Measurements from ENCODE around the gene SPC25. TPM values are rescaled to one million over a fixed set of nuclear protein-coding genes. Genes with fewer than 3 reads are reported as not detected.

SPC25 gene
- total and polyA plus RNA-seq, 2 of the 13 experiments (the other 11 are each of a cell fraction or from before 2014, with no cell fraction given) = 11.3 to 26.5 TPM

DNA sequence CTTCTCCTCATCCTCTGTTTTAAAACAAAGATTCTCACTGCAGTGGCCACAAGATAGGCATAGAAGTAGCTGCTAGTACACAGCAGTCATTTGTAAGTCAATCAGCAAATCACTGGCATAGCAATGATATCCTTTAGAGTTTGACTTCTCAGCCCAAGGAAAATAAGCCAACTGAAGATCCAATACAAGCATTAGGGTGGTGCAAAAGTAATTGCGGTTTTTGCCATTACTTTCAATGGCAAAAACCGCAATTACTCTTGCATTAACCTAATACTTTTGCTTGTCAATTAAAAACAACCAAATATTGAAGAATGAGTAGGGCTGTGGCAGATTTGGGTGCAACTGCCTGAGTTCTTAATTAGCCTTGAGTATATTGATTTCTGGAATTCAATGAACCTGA lies 13.7 kb upstream of the SPC25 start:
- TF ChIP-seq ZBTB40 (IDR thresholded peaks at IDR 0.05) = peak; percentile 90
- TF ChIP-seq ZBTB40 (CRISPR knock-in tag; IDR thresholded peaks at IDR 0.05) = no peak
- TF ChIP-seq CTCF (CRISPR knock-in tag; IDR thresholded peaks at IDR 0.05) = no peak
- POLR2A ChIA-PET = no interaction called here
- Histone ChIP-seq H3K9me3 (ENCODE audit: low read length) (no peaks in the 10 kb centered on the region), H3K9ac (ENCODE audit: insufficient read depth, low read depth, low read length) (no peak overlapping the region), H3K36me3 (replicated peaks in 1 of 2; ENCODE audit: control insufficient read depth in 1 of 2, insufficient read depth in 2 of 2, low read length in 2 of 2) (no peaks in the 10 kb centered on the region), H3K27me3 (ENCODE audit: control insufficient read depth in 1 of 2, insufficient read depth in 2 of 2, low read length in 2 of 2) (peaks cover 5 to 25% of the 10 kb centered on the region in 2 experiments), H3K4me3 (replicated peaks in 1 of 3; ENCODE audit: insufficient read depth in 1 of 3, low read depth in 2 of 3, low read length in 3 of 3) (no peak overlapping the region), H3K79me2 (ENCODE audit: insufficient read depth, low read length) (no peaks in the 10 kb centered on the region), H2AFZ (ENCODE audit: low read length) (no peak overlapping the region), H3K27ac (ENCODE audit: extremely low read length, insufficient read depth, low read length) (no peak overlapping the region), H3K4me1 (ENCODE audit: insufficient read depth, low read length) (no peaks in the 10 kb centered on the region), H4K20me1 (ENCODE audit: insufficient read depth, low read length) (no peaks in the 10 kb centered on the region), H3K4me2 (ENCODE audit: low read depth, low read length) (no peak overlapping the region)
- WGBS (ENCODE audit: low lambda C conversion rate) = 3% methylated on average over 2 of the region's 2 CpGs
- CTCF ChIA-PET (ENCODE audit: low intra/inter-chr PET ratio, low total read pairs) = no interaction called here
- intact Hi-C loops (cut with micrococcal nuclease; ENCODE audit: unreplicated experiment) (no loop called here), in situ Hi-C loops (cut with HindIII; ENCODE audit: extremely low pct_ligation_motif_present, low pct_unique_long_range_greater_than_20kb) (loop anchor here (25.0 kb wide), 1 partner anchor 767 kb away; no protein-coding TSS in a partner anchor)
- ATAC-seq (no peak), FAIRE-seq (no peak), DNase-seq (ENCODE audit: low spot score) (no peak)
- no TSS peak for BruUV-seq (replicated peaks)

Data from HepG2 (cell line).